SH-SY5Y (cell line): Measurements from ENCODE around the gene COL20A1.

ENCODE experiments used
- GATA2 ChIP-seq: IDR thresholded peaks from 2 replicates; pipeline ENCODE4 v1.6.1; 2011; ENCODE audit warnings: mild to moderate bottlenecking, low read depth, low read length
- GATA3 ChIP-seq: IDR thresholded peaks from 2 replicates; pipeline ENCODE4 v1.6.1; 2011; ENCODE audit warnings: low read depth, mild to moderate bottlenecking, low read length, moderate library complexity

DNA sequence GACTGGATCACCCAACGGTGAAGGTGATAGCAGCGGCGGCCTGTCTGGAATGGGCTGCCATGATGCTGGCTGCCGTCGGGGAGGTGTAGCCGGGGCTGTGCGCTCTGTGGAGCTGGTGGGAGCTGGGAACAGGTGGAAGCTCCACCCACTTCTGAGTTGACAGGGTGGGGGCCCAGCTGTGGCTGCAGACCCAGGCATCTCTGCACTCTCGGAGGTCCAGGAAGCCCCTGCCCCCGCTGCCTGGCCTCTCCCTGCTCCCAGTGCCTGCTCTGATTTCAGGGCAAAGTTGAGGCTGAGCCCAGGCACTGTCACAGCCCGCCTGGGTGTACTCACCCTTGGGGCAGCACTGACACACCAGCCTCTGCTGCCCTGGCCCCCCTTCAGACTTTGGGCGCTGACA is 86.3 kb downstream of the COL20A1 start:
- TF ChIP-seq GATA3 (no peak), GATA2 (no peak)
